DOHH2 (cell line): ENCODE results near the gene DPP8.

Experiments used
- EZH2phosphoT487 ChIP-seq: fragments of 200-600 bp; sonication (generic); IDR thresholded peaks from 2 replicates; pipeline ENCODE4 v1.6.1; 2017; ENCODE audit warnings: borderline replicate concordance, mild to moderate bottlenecking, antibody characterized with exemption, low read length, moderate library complexity, mixed read lengths
- TF ChIP-seq, protein P1 (sequence below): fragments of 200-600 bp; sonication (generic); IDR thresholded peaks from one replicate; pipeline ENCODE4 v1.5.1; 2014; ENCODE audit warnings: antibody characterized with exemption, mild to moderate bottlenecking, low read depth, low read length; ENCODE audit not compliant: poor library complexity, severe bottlenecking

DNA sequence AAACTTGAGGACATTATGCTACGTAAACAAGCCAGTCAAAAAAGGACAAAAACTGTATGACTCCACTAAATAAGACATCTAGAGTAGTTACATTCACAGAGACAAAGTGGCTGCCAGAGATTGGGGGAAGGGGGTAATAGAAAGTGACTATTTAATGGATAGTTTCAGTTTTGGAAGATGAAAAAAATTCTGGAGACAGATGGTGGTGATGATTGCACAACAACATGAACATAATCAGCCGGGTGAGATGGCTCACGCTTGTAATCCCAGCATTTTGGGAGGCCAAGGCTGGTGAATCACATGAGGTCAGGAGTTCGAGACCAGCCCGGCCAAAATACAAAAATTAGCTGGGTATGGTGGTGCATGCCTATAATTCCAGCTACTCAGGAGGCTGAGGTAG is 40.6 kb downstream of the DPP8 start:
- TF ChIP-seq, protein P1, sequence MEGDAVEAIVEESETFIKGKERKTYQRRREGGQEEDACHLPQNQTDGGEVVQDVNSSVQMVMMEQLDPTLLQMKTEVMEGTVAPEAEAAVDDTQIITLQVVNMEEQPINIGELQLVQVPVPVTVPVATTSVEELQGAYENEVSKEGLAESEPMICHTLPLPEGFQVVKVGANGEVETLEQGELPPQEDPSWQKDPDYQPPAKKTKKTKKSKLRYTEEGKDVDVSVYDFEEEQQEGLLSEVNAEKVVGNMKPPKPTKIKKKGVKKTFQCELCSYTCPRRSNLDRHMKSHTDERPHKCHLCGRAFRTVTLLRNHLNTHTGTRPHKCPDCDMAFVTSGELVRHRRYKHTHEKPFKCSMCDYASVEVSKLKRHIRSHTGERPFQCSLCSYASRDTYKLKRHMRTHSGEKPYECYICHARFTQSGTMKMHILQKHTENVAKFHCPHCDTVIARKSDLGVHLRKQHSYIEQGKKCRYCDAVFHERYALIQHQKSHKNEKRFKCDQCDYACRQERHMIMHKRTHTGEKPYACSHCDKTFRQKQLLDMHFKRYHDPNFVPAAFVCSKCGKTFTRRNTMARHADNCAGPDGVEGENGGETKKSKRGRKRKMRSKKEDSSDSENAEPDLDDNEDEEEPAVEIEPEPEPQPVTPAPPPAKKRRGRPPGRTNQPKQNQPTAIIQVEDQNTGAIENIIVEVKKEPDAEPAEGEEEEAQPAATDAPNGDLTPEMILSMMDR: no peak
- TF ChIP-seq EZH2phosphoT487: no peak
